OCI-LY7 (cell line): Measurements from ENCODE around the gene ADH1B. TPM values are rescaled to one million over a fixed set of nuclear protein-coding genes. Genes with fewer than 3 reads are reported as not detected.

Experiments
- BruUV-seq: library from RNA; stranded (reverse); fragments of 400-500 nt; replicated peaks from 2 replicates; lab custom pipeline; 2021; lab: Mats Ljungman, UMichigan
- CTCF ChIA-PET: fragments of 300-600 bp; sonication (Branson Sonifier 250); formaldehyde crosslinking; loops from one replicate; lab custom pipeline; 2022; ENCODE audit warnings: antibody characterized with exemption; ENCODE audit not compliant: unreplicated experiment; lab: Charles Lee
- POLR2A ChIA-PET: fragments of 300-600 bp; sonication (Branson Sonifier 250); formaldehyde crosslinking; loops from one replicate; lab custom pipeline; 2022; ENCODE audit warnings: antibody characterized with exemption; lab: Charles Lee
- DNase-seq: peaks from one replicate; pipeline ENCODE4 v3.0.0-alpha.2; 2015; ENCODE audit warnings: low spot score
- H2AFZ ChIP-seq: fragments of 200-600 bp; sonication (generic), shearing (Covaris generic); 2 replicates; pipeline ENCODE4 v1.6.1; 2014; ENCODE audit warnings: mild to moderate bottlenecking, antibody characterized with exemption, low read length, moderate library complexity
- H3K27ac ChIP-seq: fragments of 200-600 bp; sonication (generic); 2 replicates; pipeline ENCODE4 v1.5.1; 2014; ENCODE audit warnings: mixed run types, low read depth, mild to moderate bottlenecking, moderate library complexity, low read length, inconsistent platforms; ENCODE audit not compliant: poor library complexity, severe bottlenecking
- H3K36me3 ChIP-seq: fragments of 200-600 bp; sonication (generic); 2 replicates; pipeline ENCODE4 v1.6.1; 2014; ENCODE audit warnings: mild to moderate bottlenecking, antibody characterized with exemption, low read length, moderate library complexity, mixed read lengths; ENCODE audit not compliant: insufficient read depth
- H3K4me1 ChIP-seq: fragments of 200-600 bp; sonication (generic); 2 replicates; pipeline ENCODE4 v1.5.1; 2014; ENCODE audit warnings: mild to moderate bottlenecking, low read length; ENCODE audit not compliant: insufficient read depth, poor library complexity, severe bottlenecking
- H3K4me2 ChIP-seq: fragments of 200-600 bp; sonication (generic); 2 replicates; pipeline ENCODE4 v1.6.1; 2014; ENCODE audit warnings: mild to moderate bottlenecking, low read length
- H3K4me3 ChIP-seq: fragments of 200-600 bp; sonication (generic); 2 replicates; pipeline ENCODE4 v1.5.1; 2014; ENCODE audit warnings: mild to moderate bottlenecking, low read depth, low read length; ENCODE audit not compliant: poor library complexity, severe bottlenecking
- H3K79me2 ChIP-seq: fragments of 200-600 bp; sonication (generic); 2 replicates; pipeline ENCODE4 v1.6.1; 2016; ENCODE audit warnings: low read depth, mild to moderate bottlenecking, low read length, moderate library complexity, mixed read lengths; ENCODE audit not compliant: insufficient read depth
- H3K9me2 ChIP-seq: fragments of 200-600 bp; sonication (generic); 2 replicates; pipeline ENCODE4 v1.6.1; 2016; ENCODE audit warnings: mild to moderate bottlenecking, low read length, mixed read lengths; ENCODE audit not compliant: insufficient read depth
- H3K9me3 ChIP-seq: fragments of 200-600 bp; sonication (generic); 2 replicates; pipeline ENCODE4 v1.6.1; 2014; ENCODE audit warnings: mild to moderate bottlenecking, mixed run types, low read length, mixed read lengths
- H4K20me1 ChIP-seq: fragments of 200-600 bp; sonication (generic); 2 replicates; pipeline ENCODE4 v1.6.1; 2014; ENCODE audit warnings: mild to moderate bottlenecking, antibody characterized with exemption, low read length, moderate library complexity, mixed read lengths; ENCODE audit not compliant: insufficient read depth
- CTCF ChIP-seq: fragments of 200-600 bp; sonication (generic); conservative IDR thresholded peaks from 2 replicates; pipeline ENCODE4 v1.5.1; 2014; ENCODE audit warnings: mild to moderate bottlenecking, antibody characterized with exemption, low read length, moderate library complexity, mixed read lengths
- EZH2phosphoT487 ChIP-seq: fragments of 200-600 bp; sonication (generic); IDR thresholded peaks from 2 replicates; pipeline ENCODE4 v1.6.1; 2018; ENCODE audit warnings: low read depth, borderline replicate concordance, mild to moderate bottlenecking, mixed run types, antibody characterized with exemption, low read length, moderate library complexity, mixed read lengths
- intact Hi-C: fragments of 100-400 bp; cut with micrococcal nuclease; formaldehyde crosslinking; loops from one replicate; pipeline ENCODE4 v1.10.0; 2022; ENCODE audit not compliant: unreplicated experiment
- total RNA-seq, 2 experiments: library from RNA; depleted of rRNA in 1 of 2; stranded (reverse); fragments of >200 nt in 1 of 2; shearing (Covaris generic) in 1 of 2; gene quantifications; 2 replicates each; pipeline ENCODE4 v1.2.3, GENCODE V29; 2014 to 2022

The ADH1B gene
- total RNA-seq, 2 experiments from 2014 or later: not detected

GRCh38 chr4:99341426-99341825 lies 20.2 kb upstream of the ADH1B start:
- ChIA-PET POLR2A (no interaction called here), CTCF (no interaction called here)
- Histone ChIP-seq H3K27ac (no peak overlapping the region), H3K4me2 (no peak overlapping the region), H3K4me3 (no peak overlapping the region), H3K79me2 (no peaks in the 10 kb centered on the region), H3K9me2 (no peaks in the 10 kb centered on the region), H4K20me1 (no peaks in the 10 kb centered on the region), H3K9me3 (no peaks in the 10 kb centered on the region), H3K4me1 (no peaks in the 10 kb centered on the region), H2AFZ (no peak overlapping the region), H3K36me3 (no peaks in the 10 kb centered on the region)
- no peak for TF ChIP-seq EZH2phosphoT487
- no peak for TF ChIP-seq CTCF
- BruUV-seq: no TSS peak
- DNase-seq: no peak
- intact Hi-C loops: no loop called here

- no peaks in the 10 kb centered on the region for H4K20me1 ChIP-seq
- no TSS peak for BruUV-seq
- intact Hi-C loops: no loop called here
- H2AFZ ChIP-seq: no peak overlapping the region
- TF ChIP-seq CTCF (no peak), EZH2phosphoT487 (no peak)
- no peaks in the 10 kb centered on the region for H3K9me2 ChIP-seq
- ChIA-PET CTCF (no interaction called here), POLR2A (no interaction called here)
- H3K9me3 ChIP-seq: no peaks in the 10 kb centered on the region
- no peak overlapping the region for H3K4me2 ChIP-seq
- no peaks in the 10 kb centered on the region for H3K36me3 ChIP-seq
- no peaks in the 10 kb centered on the region for H3K4me1 ChIP-seq
- no peak overlapping the region for H3K4me3 ChIP-seq
- H3K79me2 ChIP-seq: no peaks in the 10 kb centered on the region
- H3K27ac ChIP-seq: no peak overlapping the region
- no peak for DNase-seq
These were observed 18.0 kb upstream of the ADH1B start for GRCh38 chr4:99339172-99339571.

- BruUV-seq: no TSS peak
- no peaks in the 10 kb centered on the region for H3K9me3 ChIP-seq
- no peak for TF ChIP-seq EZH2phosphoT487
- no peak for TF ChIP-seq CTCF
- CTCF ChIA-PET: no interaction called here
- no peak for DNase-seq
- no peak overlapping the region for H3K27ac ChIP-seq
- H2AFZ ChIP-seq: no peak overlapping the region
- H3K79me2 ChIP-seq: no peaks in the 10 kb centered on the region
- H3K4me1 ChIP-seq: no peaks in the 10 kb centered on the region
- H3K4me3 ChIP-seq: no peak overlapping the region
- POLR2A ChIA-PET: no interaction called here
- no peaks in the 10 kb centered on the region for H4K20me1 ChIP-seq
- H3K36me3 ChIP-seq: no peaks in the 10 kb centered on the region
- H3K9me2 ChIP-seq: no peaks in the 10 kb centered on the region
- H3K4me2 ChIP-seq: no peak overlapping the region
- intact Hi-C loops: no loop called here
These were observed 15.4 kb upstream of the ADH1B start for GRCh38 chr4:99336553-99336952.
